PC-9 (cell line): Measurements from ENCODE around the gene LRWD1. TPM values are rescaled to one million over a fixed set of nuclear protein-coding genes. Genes with fewer than 3 reads are reported as not detected.

ENCODE experiments used
- BruUV-seq: library from RNA; stranded (reverse); fragments of 400-500 nt; replicated peaks from 2 replicates; lab custom pipeline; 2021; lab: Mats Ljungman, UMichigan
- CTCF ChIA-PET: fragments of 300-600 bp; sonication (Branson Sonifier 250); formaldehyde crosslinking; loops from one replicate; lab custom pipeline; 2022; ENCODE audit warnings: antibody characterized with exemption; lab: Charles Lee
- POLR2A ChIA-PET: fragments of 300-600 bp; sonication (Branson Sonifier 250); formaldehyde crosslinking; loops from one replicate; lab custom pipeline; 2022; ENCODE audit warnings: antibody characterized with exemption; ENCODE audit not compliant: unreplicated experiment; lab: Charles Lee
- DNase-seq, 2 experiments: peaks; one replicate each; pipeline versions ENCODE4 v3.0.0 to v3.0.0-alpha.2; 2015 to 2022; ENCODE audit warnings: mixed read lengths in 1 of 2
- H2AFZ ChIP-seq: fragments of 200-600 bp; sonication (generic); 2 replicates; pipeline ENCODE4 v1.8.1; 2017; ENCODE audit warnings: antibody characterized with exemption
- H3F3A ChIP-seq: fragments of 200-600 bp; sonication (generic); 2 replicates; pipeline ENCODE4 v1.8.1; 2017; ENCODE audit warnings: antibody characterized with exemption, mild to moderate bottlenecking, low read depth; ENCODE audit not compliant: insufficient read depth
- H3K27ac ChIP-seq: fragments of 200-600 bp; sonication (generic); 2 replicates; pipeline ENCODE4 v1.6.1; 2016; ENCODE audit warnings: mixed run types
- H3K27me3 ChIP-seq: fragments of 200-600 bp; sonication (generic); 2 replicates; pipeline ENCODE4 v1.6.1; 2016; ENCODE audit warnings: low read depth, mixed run types; ENCODE audit not compliant: insufficient read depth
- H3K36me3 ChIP-seq: fragments of 200-600 bp; sonication (generic); 2 replicates; pipeline ENCODE4 v1.6.1; 2016; ENCODE audit warnings: low read depth, mixed run types
- H3K4me1 ChIP-seq: fragments of 200-600 bp; sonication (generic); replicated peaks from 2 replicates; pipeline ENCODE4 v1.6.1; 2016; ENCODE audit warnings: mixed run types; ENCODE audit not compliant: insufficient read depth
- H3K4me2 ChIP-seq: fragments of 200-600 bp; sonication (generic); 2 replicates; pipeline ENCODE4 v1.6.1; 2017; ENCODE audit warnings: mixed run types
- H3K4me3 ChIP-seq: fragments of 200-600 bp; sonication (generic); 2 replicates; pipeline ENCODE4 v1.6.1; 2016; ENCODE audit warnings: mixed run types
- H3K79me2 ChIP-seq: fragments of 200-600 bp; sonication (generic); 2 replicates; pipeline ENCODE4 v1.6.1; 2017; ENCODE audit warnings: low read depth, mixed run types
- H3K9me2 ChIP-seq: fragments of 200-600 bp; sonication (generic); 2 replicates; pipeline ENCODE4 v1.8.1; 2017; ENCODE audit warnings: mild to moderate bottlenecking; ENCODE audit not compliant: insufficient read depth
- H3K9me3 ChIP-seq: fragments of 200-600 bp; sonication (generic); 2 replicates; pipeline ENCODE4 v1.8.1; 2016; ENCODE audit warnings: low read depth; ENCODE audit not compliant: insufficient read depth
- H4K20me1 ChIP-seq: fragments of 200-600 bp; sonication (generic); 2 replicates; pipeline ENCODE4 v1.8.1; 2017; ENCODE audit not compliant: insufficient read depth
- EZH2 ChIP-seq: fragments of 200-600 bp; sonication (generic); IDR thresholded peaks from 2 replicates; pipeline ENCODE4 v1.8.0; 2017; ENCODE audit warnings: antibody characterized with exemption, low read depth
- intact Hi-C: fragments of 100-400 bp; cut with micrococcal nuclease; formaldehyde crosslinking; loops from one replicate; pipeline ENCODE4 v1.10.0; 2022; ENCODE audit not compliant: unreplicated experiment
- total RNA-seq: library from RNA; stranded (reverse); gene quantifications from 2 replicates; pipeline ENCODE4 v1.2.3, GENCODE V29; 2021
- TF ChIP-seq, protein P1 (sequence below): fragments of 200-600 bp; sonication (generic); conservative IDR thresholded peaks from 2 replicates; pipeline ENCODE4 v1.6.1; 2017; ENCODE audit warnings: mixed run types, antibody characterized with exemption, mild to moderate bottlenecking, moderate library complexity

The LRWD1 gene
- total RNA-seq, 1 experiment from 2014 or later, result 35.3 TPM

DNA sequence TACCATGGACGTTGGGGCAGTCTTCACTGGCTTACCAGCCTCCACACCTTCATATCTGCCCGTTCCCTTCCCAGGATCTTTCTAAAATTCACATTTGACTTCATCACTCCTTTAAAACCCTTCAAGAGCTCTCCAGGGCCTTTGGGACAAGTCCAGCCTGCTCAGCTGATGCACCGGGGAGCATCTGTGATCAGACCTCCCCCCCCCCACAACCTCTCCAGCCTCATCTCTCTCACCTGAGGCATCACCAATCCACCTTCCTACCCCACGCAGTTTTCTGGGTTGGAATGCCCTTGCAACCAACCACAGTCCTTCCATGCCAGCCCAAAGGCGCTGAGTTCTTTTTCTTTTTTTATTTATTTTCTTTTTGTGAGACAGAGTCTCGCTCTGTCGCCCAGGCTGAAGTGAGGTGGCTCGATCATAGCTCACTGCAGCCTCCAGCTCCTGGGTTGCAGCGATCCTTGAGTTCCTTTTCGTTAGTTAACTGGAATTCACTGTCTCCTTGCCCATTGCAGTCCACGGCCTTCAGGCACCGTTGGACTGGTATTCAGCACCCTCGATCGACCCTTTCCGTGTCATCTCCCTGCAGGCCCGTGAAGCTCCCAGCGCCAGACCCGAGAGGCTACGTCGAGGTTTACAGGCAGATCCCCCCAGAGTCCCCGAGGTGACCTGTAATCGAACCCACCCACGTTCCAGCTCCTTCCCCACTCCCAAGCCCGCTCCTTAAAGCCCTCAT, 775 bp upstream of the LRWD1 start:
- H2AFZ ChIP-seq, result peak overlapping the region; percentile 100
- no peaks in the 10 kb centered on the region for H3K36me3 ChIP-seq
- H3K4me2 ChIP-seq, result peak overlapping the region; percentile 91
- H3K4me3 ChIP-seq, result peak overlapping the region; percentile 99
- BruUV-seq, result TSS peak; percentile 16
- peaks cover 12% of the 10 kb centered on the region for H3K4me1 ChIP-seq
- intact Hi-C loops, result loop anchor here (10.0 kb wide), 1 partner anchor 189 kb away; no protein-coding TSS in a partner anchor
- ChIA-PET CTCF (no interaction called here), POLR2A (interaction anchor here (0.6 to 0.8 kb wide), 2 partner anchors 48 to 77 kb away, joined by 3 to 28 read pairs; no protein-coding TSS in a partner anchor)
- no peak overlapping the region for H3K27ac ChIP-seq
- H4K20me1 ChIP-seq, result no peaks in the 10 kb centered on the region
- H3F3A ChIP-seq, result no peaks in the 10 kb centered on the region; the same call in 1 of the 2 replicates
- no peaks in the 10 kb centered on the region for H3K9me3 ChIP-seq
- DNase-seq, result no peak
- no peak for TF ChIP-seq EZH2
- TF ChIP-seq, protein P1, sequence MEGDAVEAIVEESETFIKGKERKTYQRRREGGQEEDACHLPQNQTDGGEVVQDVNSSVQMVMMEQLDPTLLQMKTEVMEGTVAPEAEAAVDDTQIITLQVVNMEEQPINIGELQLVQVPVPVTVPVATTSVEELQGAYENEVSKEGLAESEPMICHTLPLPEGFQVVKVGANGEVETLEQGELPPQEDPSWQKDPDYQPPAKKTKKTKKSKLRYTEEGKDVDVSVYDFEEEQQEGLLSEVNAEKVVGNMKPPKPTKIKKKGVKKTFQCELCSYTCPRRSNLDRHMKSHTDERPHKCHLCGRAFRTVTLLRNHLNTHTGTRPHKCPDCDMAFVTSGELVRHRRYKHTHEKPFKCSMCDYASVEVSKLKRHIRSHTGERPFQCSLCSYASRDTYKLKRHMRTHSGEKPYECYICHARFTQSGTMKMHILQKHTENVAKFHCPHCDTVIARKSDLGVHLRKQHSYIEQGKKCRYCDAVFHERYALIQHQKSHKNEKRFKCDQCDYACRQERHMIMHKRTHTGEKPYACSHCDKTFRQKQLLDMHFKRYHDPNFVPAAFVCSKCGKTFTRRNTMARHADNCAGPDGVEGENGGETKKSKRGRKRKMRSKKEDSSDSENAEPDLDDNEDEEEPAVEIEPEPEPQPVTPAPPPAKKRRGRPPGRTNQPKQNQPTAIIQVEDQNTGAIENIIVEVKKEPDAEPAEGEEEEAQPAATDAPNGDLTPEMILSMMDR, result no peak
- no peaks in the 10 kb centered on the region for H3K27me3 ChIP-seq
- H3K9me2 ChIP-seq, result no peaks in the 10 kb centered on the region
- peaks cover 17% of the 10 kb centered on the region; the same call in 1 of the 2 replicates for H3K79me2 ChIP-seq

DNA sequence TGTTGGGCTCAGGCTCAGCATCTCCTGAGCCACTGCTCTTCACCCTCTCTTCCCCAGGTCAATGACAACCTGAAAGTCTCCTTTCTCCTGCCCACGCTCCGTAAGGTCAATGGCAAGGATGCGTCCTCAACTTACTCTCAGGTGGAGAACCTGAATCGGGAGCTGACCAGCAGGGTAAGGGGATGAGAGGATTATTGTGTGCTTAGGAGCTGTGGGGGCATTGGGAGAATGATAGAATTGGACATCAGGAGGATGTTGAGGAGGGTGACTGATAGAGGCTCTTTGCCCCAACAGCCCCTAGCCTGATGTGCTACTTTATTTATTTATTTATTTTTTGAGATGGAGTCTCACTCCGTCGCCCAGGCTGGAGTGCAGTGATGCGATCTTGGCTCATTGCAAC, 1.3 kb downstream of the LRWD1 start:
- peak overlapping the region; percentile 91 for H3K4me2 ChIP-seq
- DNase-seq, result no peak

More for the DNA sequence above, 1.3 kb downstream of the LRWD1 start:
- no peak overlapping the region; the same call in 1 of the 2 replicates for H3K4me3 ChIP-seq
- no TSS peak for BruUV-seq
- ChIA-PET CTCF (interaction anchor here (0.5 to 0.6 kb wide), 3 partner anchors 10 to 70 kb away, joined by 4 to 5 read pairs (median 4); partner anchors contain the start of gene PRKRIP1), POLR2A (no interaction called here)
- no peaks in the 10 kb centered on the region for H3K36me3 ChIP-seq
- H4K20me1 ChIP-seq, result no peaks in the 10 kb centered on the region
- no peaks in the 10 kb centered on the region for H3K9me3 ChIP-seq
- TF ChIP-seq, protein P1, result no peak
- no peak for TF ChIP-seq EZH2
- H2AFZ ChIP-seq, result no peak overlapping the region
- intact Hi-C loops, result loop anchor here (10.0 kb wide), 1 partner anchor 191 kb away; no protein-coding TSS in a partner anchor
- H3K9me2 ChIP-seq, result no peaks in the 10 kb centered on the region
- no peak overlapping the region for H3K27ac ChIP-seq
- no peaks in the 10 kb centered on the region for H3K27me3 ChIP-seq
- no peaks in the 10 kb centered on the region; the same call in 1 of the 2 replicates for H3F3A ChIP-seq
- peaks cover 12% of the 10 kb centered on the region for H3K4me1 ChIP-seq
- H3K79me2 ChIP-seq, result peaks cover 17% of the 10 kb centered on the region; the same call in 1 of the 2 replicates
